IMR-90 (cell line): ENCODE data around the gene COL6A5. TPM values are rescaled to one million over a fixed set of nuclear protein-coding genes. Genes with fewer than 3 reads are reported as not detected.

Source experiments
- ATAC-seq: fragments of 200-7000 bp; cut with Tn5 transposase; 2 replicates; pipeline ENCODE4 v1.9.1; 2020; ENCODE audit warnings: low read depth, mild to moderate bottlenecking, moderate library complexity
- BruUV-seq: library from RNA; stranded (reverse); fragments of 400-500 nt; replicated peaks from 2 replicates; lab custom pipeline; 2021; lab: Mats Ljungman, UMichigan
- CTCF ChIA-PET: fragments of 300-600 bp; formaldehyde crosslinking; extraction: SDS; loops from one replicate; lab custom pipeline; 2021; ENCODE audit warnings: antibody characterized with exemption; lab: Yijun Ruan, JAX
- POLR2A ChIA-PET: fragments of 300-600 bp; sonication (Branson Sonifier 250); formaldehyde crosslinking; loops from one replicate; lab custom pipeline; 2022; ENCODE audit warnings: antibody characterized with exemption; ENCODE audit not compliant: unreplicated experiment; lab: Charles Lee
- DNase-seq: peaks from one replicate; pipeline ENCODE4 v3.0.0; 2013
- H2AFZ ChIP-seq: replicated peaks from 2 replicates; pipeline ENCODE3; 2013; ENCODE audit warnings: low read length, mild to moderate bottlenecking; ENCODE audit not compliant: poor library complexity
- H2AK5ac ChIP-seq: 2 replicates; pipeline ENCODE4 v1.6.1; 2013; ENCODE audit warnings: low read depth, low read length, inconsistent platforms
- H2AK9ac ChIP-seq: replicated peaks from 2 replicates; pipeline ENCODE3; 2013; ENCODE audit warnings: mild to moderate bottlenecking, low read depth, low read length, moderate library complexity; ENCODE audit not compliant: poor library complexity
- H2BK120ac ChIP-seq: 2 replicates; pipeline ENCODE4 v1.6.1; 2013; ENCODE audit warnings: low read depth, low read length, inconsistent platforms
- H2BK15ac ChIP-seq: 3 replicates; pipeline ENCODE4 v1.6.1; 2013; ENCODE audit warnings: low read depth, low read length, inconsistent platforms
- H2BK20ac ChIP-seq: 2 replicates; pipeline ENCODE4 v1.6.1; 2013; ENCODE audit warnings: low read depth, mild to moderate bottlenecking, inconsistent platforms, low read length, moderate library complexity
- H2BK5ac ChIP-seq: 2 replicates; pipeline ENCODE4 v1.6.1; 2013; ENCODE audit warnings: mild to moderate bottlenecking, low read depth, low read length, inconsistent platforms; ENCODE audit not compliant: poor library complexity, severe bottlenecking
- H3K14ac ChIP-seq: replicated peaks from 2 replicates; pipeline ENCODE4 v1.6.1; 2013; ENCODE audit warnings: low read depth, low read length, inconsistent platforms
- H3K18ac ChIP-seq: 2 replicates; pipeline ENCODE4 v1.6.1; 2013; ENCODE audit warnings: low read depth, low read length, control low read depth
- H3K23ac ChIP-seq: 2 replicates; pipeline ENCODE4 v1.6.1; 2013; ENCODE audit warnings: low read depth, low read length, inconsistent platforms
- H3K27ac ChIP-seq: 2 replicates; pipeline ENCODE4 v1.5.1; 2013; ENCODE audit warnings: mild to moderate bottlenecking, control low read depth, low read length; ENCODE audit not compliant: insufficient read depth
- H3K27me3 ChIP-seq: 2 replicates; pipeline ENCODE4 v1.6.1; 2013; ENCODE audit warnings: low read length; ENCODE audit not compliant: control insufficient read depth, insufficient read depth
- H3K36me3 ChIP-seq: 2 replicates; pipeline ENCODE4 v1.6.1; 2013; ENCODE audit warnings: low read length, mixed read lengths; ENCODE audit not compliant: control insufficient read depth, insufficient read depth
- H3K4ac ChIP-seq: 2 replicates; pipeline ENCODE4 v1.6.1; 2013; ENCODE audit warnings: low read depth, low read length, inconsistent platforms
- H3K4me1 ChIP-seq: 2 replicates; pipeline ENCODE4 v1.6.1; 2013; ENCODE audit warnings: low read length, mixed read lengths; ENCODE audit not compliant: control insufficient read depth, insufficient read depth
- H3K4me2 ChIP-seq: 2 replicates; pipeline ENCODE4 v1.6.1; 2013; ENCODE audit warnings: low read depth, mild to moderate bottlenecking, control low read depth, low read length, moderate library complexity
- H3K4me3 ChIP-seq: 2 replicates; pipeline ENCODE4 v1.5.1; 2013; ENCODE audit warnings: low read depth, mild to moderate bottlenecking, control low read depth, low read length, moderate library complexity; ENCODE audit not compliant: insufficient read depth
- H3K56ac ChIP-seq: 2 replicates; pipeline ENCODE4 v1.6.1; 2013; ENCODE audit warnings: low read length, inconsistent platforms; ENCODE audit not compliant: insufficient read depth; ENCODE audit errors: extremely low read depth
- H3K79me1 ChIP-seq, 2 experiments: 2 replicates each; pipeline ENCODE4 v1.6.1; 2013; ENCODE audit warnings: low read length in 2 of 2, inconsistent platforms in 1 of 2, low read depth in 1 of 2
- H3K9ac ChIP-seq: 2 replicates; pipeline ENCODE4 v1.6.1; 2013; ENCODE audit warnings: low read depth, low read length, control low read depth
- H3K9me1 ChIP-seq: 2 replicates; pipeline ENCODE4 v1.6.1; 2013; ENCODE audit warnings: low read length, inconsistent platforms; ENCODE audit not compliant: insufficient read depth
- H3K9me3 ChIP-seq: 2 replicates; pipeline ENCODE4 v1.6.1; 2013; ENCODE audit warnings: low read length; ENCODE audit not compliant: control insufficient read depth, insufficient read depth
- H4K20me1 ChIP-seq: 2 replicates; pipeline ENCODE4 v1.6.1; 2013; ENCODE audit warnings: low read length, inconsistent platforms; ENCODE audit not compliant: insufficient read depth
- H4K5ac ChIP-seq: 2 replicates; pipeline ENCODE4 v1.6.1; 2013; ENCODE audit warnings: mild to moderate bottlenecking, low read depth, low read length, control low read depth
- H4K8ac ChIP-seq, 2 experiments: 2 replicates each; pipeline ENCODE4 v1.6.1; 2013; ENCODE audit warnings: low read depth in 2 of 2, low read length in 2 of 2, control low read depth in 1 of 2, inconsistent platforms in 1 of 2
- H4K91ac ChIP-seq: 2 replicates; pipeline ENCODE4 v1.6.1; 2013; ENCODE audit warnings: low read depth, low read length, inconsistent platforms; ENCODE audit not compliant: insufficient read depth
- ELK1 ChIP-seq: fragments of 150-350 bp; IDR thresholded peaks from 2 replicates; pipeline ENCODE4 v1.6.1; 2016; ENCODE audit warnings: low read depth, mild to moderate bottlenecking, low read length, moderate library complexity, borderline replicate concordance
- MAFK ChIP-seq: IDR thresholded peaks from 2 replicates; pipeline ENCODE4 v1.6.1; 2012; ENCODE audit warnings: low read depth, low read length, improper control_type of control experiment
- WGBS, 2 experiments: methylation state at CpG; one replicate each; pipeline versions ENCODE4 v1.1.5 to v1.1.7; 2013; ENCODE audit warnings: missing lambda C conversion rate in 2 of 2; ENCODE audit not compliant: insufficient read length in 1 of 2; ENCODE audit errors: extremely low coverage in 2 of 2; 5-methylcytosine and 5-hydroxymethylcytosine counted together
- dilution Hi-C: fragments of 300-500 bp; cut with HindIII; formaldehyde crosslinking; loops from one replicate; pipeline ENCODE4 v1.14.3; 2018; ENCODE audit warnings: low sequenced_read_pairs; ENCODE audit not compliant: unreplicated experiment
- in situ Hi-C: fragments of 300-500 bp; cut with MboI; formaldehyde crosslinking; loops from 3 replicates; pipeline ENCODE4 v1.14.3; 2019; ENCODE audit warnings: low sequenced_read_pairs, inconsistent platforms, mixed read lengths
- intact Hi-C: fragments of 100-400 bp; cut with micrococcal nuclease; formaldehyde crosslinking; loops from 2 replicates; pipeline ENCODE4 v1.10.0; 2022
- polyA plus RNA-seq, 3 experiments: library from polyadenylated mRNA; depleted of rRNA; stranded (reverse); fragments of >200 nt; gene quantifications; 2 replicates each; pipeline ENCODE4 v1.2.3, GENCODE V29; 2012; ENCODE audit warnings: low replicate concordance in 1 of 3
- total RNA-seq: library from RNA; depleted of rRNA; stranded (reverse); fragments of >200 nt; gene quantifications from 2 replicates; pipeline ENCODE4 v1.2.3, GENCODE V29; 2012

COL6A5 gene
- total and polyA plus RNA-seq, 2 of the 4 experiments (the other 2 are of a cell fraction): not detected

GRCh38 chr3:130310109-130310508, 35.4 kb upstream of the COL6A5 start:
- Histone ChIP-seq H4K5ac (no peak overlapping the region), H4K20me1 (no peaks in the 10 kb centered on the region), H3K9ac (no peak overlapping the region), H2BK20ac (no peak overlapping the region), H3K27ac (no peak overlapping the region), H3K23ac (no peak overlapping the region), H3K14ac (no peak overlapping the region), H3K4me1 (no peaks in the 10 kb centered on the region), H4K91ac (no peak overlapping the region), H2AK5ac (no peak overlapping the region), H3K4me3 (no peak overlapping the region), H3K36me3 (no peaks in the 10 kb centered on the region), H3K79me1 (no peaks in the 10 kb centered on the region), H2BK120ac (no peak overlapping the region), H3K4ac (no peak overlapping the region), H3K27me3 (no peaks in the 10 kb centered on the region), H3K9me3 (no peaks in the 10 kb centered on the region), H3K18ac (no peak overlapping the region), H3K56ac (no peak overlapping the region), H2AFZ (no peak overlapping the region), H2BK5ac (no peak overlapping the region), H2AK9ac (no peak overlapping the region), H3K9me1 (no peaks in the 10 kb centered on the region), H4K8ac (no peak overlapping the region), H2BK15ac (no peak overlapping the region), H3K4me2 (no peak overlapping the region)
- DNase-seq: no peak
- no peak for ATAC-seq
- WGBS, 2 experiments: no CpG with 5 or more reads among the region's 4 CpGs
- POLR2A ChIA-PET: no interaction called here
- intact Hi-C loops (no loop called here), in situ Hi-C loops (no loop called here), dilution Hi-C loops (no loop called here)
- CTCF ChIA-PET: no interaction called here
- BruUV-seq: no TSS peak
- TF ChIP-seq ELK1 (no peak), MAFK (peak; percentile 52)
